HCEC 1CT (cell line): ENCODE measurements around the gene FADS1.

Source experiments
- DNase-seq: peaks from one replicate; pipeline ENCODE4 v3.0.0-alpha.2; 2017

Gene FADS1

GRCh38 chr11:61793083-61793828 is 23.5 kb downstream of the FADS1 start:
- peak; percentile 14 for DNase-seq

GRCh38 chr11:61792310-61793082 is 24.3 kb downstream of the FADS1 start, which contains the start of the genes FEN1 and TMEM258:
FEN1 (plus strand) TSS chr11:61792911; CDS start chr11:61795362, 2,451 bp downstream.
TMEM258 (minus strand) TSS chr11:61792599; CDS start chr11:61792558, 41 bp downstream.
- DNase-seq: peak; percentile 92

GRCh38 chr11:61791737-61792309 is 25.0 kb downstream of the FADS1 start:
- peak; percentile 83 for DNase-seq

GRCh38 chr11:61787928-61788491 is 28.8 kb downstream of the FADS1 start:
- peak; percentile 67 for DNase-seq

GRCh38 chr11:61785837-61786402 is 30.9 kb downstream of the FADS1 start:
- DNase-seq: no peak

GRCh38 chr11:61784506-61784805 is 32.3 kb downstream of the FADS1 start:
- DNase-seq: no peak

- DNase-seq: no peak
Measured at GRCh38 chr11:61783717-61784505, 32.9 kb downstream of the FADS1 start.

- DNase-seq: no peak
Measured at GRCh38 chr11:61782841-61783240, 34.0 kb downstream of the FADS1 start.

GRCh38 chr11:61782299-61782698 is 34.5 kb downstream of the FADS1 start:
- DNase-seq: no peak

- no peak for DNase-seq
Measured at GRCh38 chr11:61781585-61781984, 35.2 kb downstream of the FADS1 start.

GRCh38 chr11:61780581-61781162 is 36.1 kb downstream of the FADS1 start:
- DNase-seq: no peak

GRCh38 chr11:61779666-61780525 is 36.9 kb downstream of the FADS1 start:
- no peak for DNase-seq

GRCh38 chr11:61778920-61779650 is 37.7 kb downstream of the FADS1 start:
- no peak for DNase-seq

GRCh38 chr11:61778357-61778886 is 38.4 kb downstream of the FADS1 start:
- DNase-seq: no peak

- DNase-seq: no peak
Measured at GRCh38 chr11:61777234-61778090, 39.3 kb downstream of the FADS1 start.

GRCh38 chr11:61776561-61777075 is 40.2 kb downstream of the FADS1 start:
- peak; percentile 59 for DNase-seq

- no peak for DNase-seq
Measured at GRCh38 chr11:61775606-61776554, 40.9 kb downstream of the FADS1 start.
